Fibroblast of skin of back (primary cell): ENCODE measurements around the gene MPP3. TPM values are rescaled to one million over a fixed set of nuclear protein-coding genes. Genes with fewer than 3 reads are reported as not detected.
"Not testable (repeated sequence)": the region's sequence is repeated elsewhere in the genome, so short reads cannot be mapped to it uniquely, and the experiment has no call there.

Source experiments
- DNase-seq: peaks from one replicate; pipeline ENCODE4 v3.0.0-alpha.2; 2013
- polyA plus RNA-seq, 2 experiments: library from polyadenylated mRNA; unstranded; fragments of 120-200 nt; gene quantifications; one replicate each; pipeline ENCODE4 v1.2.1, GENCODE V29; 2013; ENCODE audit not compliant: insufficient read length in 2 of 2

Gene MPP3
- polyA plus RNA-seq (2013, experiment 1 of 2; ENCODE audit: insufficient read length): 5.1 TPM
- 5.2 TPM for polyA plus RNA-seq (2013, experiment 2 of 2; ENCODE audit: insufficient read length)

GRCh38 chr17:43832976-43833829 is at the start of gene MPP3:
MPP3 (minus strand) TSS chr17:43833146; CDS start chr17:43831906, 1,240 bp downstream.
- peak; percentile 79 for DNase-seq

- DNase-seq: no peak
Observed at GRCh38 chr17:43881758-43882505, 49.0 kb upstream of the MPP3 start.

- DNase-seq: no peak
Observed at GRCh38 chr17:43881181-43881580, 48.2 kb upstream of the MPP3 start.

GRCh38 chr17:43880420-43880991 is 47.6 kb upstream of the MPP3 start:
- peak; percentile 19 for DNase-seq

- DNase-seq: no peak
Observed at GRCh38 chr17:43879723-43880419, 46.9 kb upstream of the MPP3 start.

- DNase-seq: peak; percentile 87
Observed at GRCh38 chr17:43878260-43879175, 45.6 kb upstream of the MPP3 start.

GRCh38 chr17:43877451-43878155 is 44.7 kb upstream of the MPP3 start:
- DNase-seq: no peak

- no peak for DNase-seq
Observed at GRCh38 chr17:43877031-43877430, 44.1 kb upstream of the MPP3 start.

- no peak for DNase-seq
Observed at GRCh38 chr17:43875476-43876147, 42.7 kb upstream of the MPP3 start.

GRCh38 chr17:43874293-43874692 is 41.3 kb upstream of the MPP3 start:
- DNase-seq: no peak

- DNase-seq: no peak
Observed at GRCh38 chr17:43873815-43874214, 40.9 kb upstream of the MPP3 start.

- DNase-seq: no peak
Observed at GRCh38 chr17:43873091-43873490, 40.1 kb upstream of the MPP3 start.

GRCh38 chr17:43871946-43872690 is 39.2 kb upstream of the MPP3 start:
- no peak for DNase-seq

- DNase-seq: not testable (repeated sequence)
Observed at GRCh38 chr17:43869031-43869430, 36.1 kb upstream of the MPP3 start.

- DNase-seq: no peak
Observed at GRCh38 chr17:43868226-43868994, 35.5 kb upstream of the MPP3 start.

GRCh38 chr17:43864161-43864984 is 31.4 kb upstream of the MPP3 start:
- DNase-seq: no peak

- no peak for DNase-seq
Observed at GRCh38 chr17:43861960-43862359, 29.0 kb upstream of the MPP3 start.
